ENCODE measurements around the gene GCC1. TPM values are rescaled to one million over a fixed set of nuclear protein-coding genes. Genes with fewer than 3 reads are reported as not detected.

Gene GCC1
- total RNA-seq: 10 to 100 TPM in 1 of 2 donors, 1 to 10 TPM in 1; 4.9 to 10.1 TPM

DNA sequence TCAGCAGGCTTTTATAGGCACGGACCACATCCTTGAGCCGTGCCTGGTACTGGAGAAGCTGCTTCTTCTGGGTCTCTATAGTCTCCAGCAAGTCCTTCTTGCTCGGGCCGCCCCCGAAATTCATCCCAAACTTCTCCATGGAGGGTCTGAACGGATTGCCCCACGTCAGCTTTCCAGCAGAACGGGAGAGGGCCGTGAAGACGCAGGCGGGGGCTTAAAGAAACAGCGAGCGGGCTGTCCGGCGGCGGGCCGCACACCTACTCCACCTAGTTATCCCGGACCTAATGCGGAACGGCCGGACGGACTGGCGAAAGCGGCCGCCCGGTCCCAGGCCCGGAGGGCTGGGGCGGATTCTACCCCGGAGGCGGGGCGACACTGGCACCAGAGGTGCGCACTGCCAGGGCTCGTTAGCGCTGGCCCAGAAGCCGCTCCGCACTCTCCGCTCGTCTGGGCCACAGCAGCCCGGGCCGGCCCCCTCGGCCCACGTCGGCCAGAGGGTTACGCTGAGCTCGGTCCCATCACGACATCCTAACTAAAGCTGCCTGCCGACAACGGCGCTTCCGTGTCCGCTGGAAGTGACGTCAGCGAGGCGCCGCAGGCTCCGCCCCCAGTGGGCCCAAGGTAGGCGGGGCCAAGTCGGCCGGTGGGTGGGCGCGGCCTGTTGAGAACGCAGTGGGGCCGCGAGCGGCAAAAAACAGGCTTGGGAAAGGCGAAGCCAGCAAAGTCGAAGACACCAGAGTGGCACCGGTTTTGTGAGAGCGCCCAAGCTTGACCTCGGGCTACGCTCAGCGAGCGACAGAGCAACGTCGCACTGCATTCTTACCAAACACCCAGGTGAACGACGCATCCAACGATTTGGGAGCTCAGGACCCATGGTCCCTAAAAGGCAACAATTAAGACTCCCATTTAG, at the start of gene GCC1:
TSS of gene GCC1 (minus strand) at position 553 of the 910 bp plus-strand sequence. CDS start at position 139, 414 bp downstream.
- no peaks in the 10 kb centered on the region for H3K27me3 ChIP-seq
- H3K9me3 ChIP-seq: no peaks in the 10 kb centered on the region
- H3K27ac ChIP-seq: peak within 1 kb of the TSS; percentile 83 to 87
- H3K36me3 ChIP-seq: peaks cover 22% of the 10 kb centered on the region
- H3K4me3 ChIP-seq: peak within 1 kb of the TSS; percentile 72 to 85
- peak; percentile 91 for DNase-seq (ENCODE audit: low spot score)
- H3K4me1 ChIP-seq: peaks cover 0 to 64% of the 10 kb centered on the region in 2 donors
- no peak for TF ChIP-seq CTCF (IDR thresholded peaks at IDR 0.05)

DNA sequence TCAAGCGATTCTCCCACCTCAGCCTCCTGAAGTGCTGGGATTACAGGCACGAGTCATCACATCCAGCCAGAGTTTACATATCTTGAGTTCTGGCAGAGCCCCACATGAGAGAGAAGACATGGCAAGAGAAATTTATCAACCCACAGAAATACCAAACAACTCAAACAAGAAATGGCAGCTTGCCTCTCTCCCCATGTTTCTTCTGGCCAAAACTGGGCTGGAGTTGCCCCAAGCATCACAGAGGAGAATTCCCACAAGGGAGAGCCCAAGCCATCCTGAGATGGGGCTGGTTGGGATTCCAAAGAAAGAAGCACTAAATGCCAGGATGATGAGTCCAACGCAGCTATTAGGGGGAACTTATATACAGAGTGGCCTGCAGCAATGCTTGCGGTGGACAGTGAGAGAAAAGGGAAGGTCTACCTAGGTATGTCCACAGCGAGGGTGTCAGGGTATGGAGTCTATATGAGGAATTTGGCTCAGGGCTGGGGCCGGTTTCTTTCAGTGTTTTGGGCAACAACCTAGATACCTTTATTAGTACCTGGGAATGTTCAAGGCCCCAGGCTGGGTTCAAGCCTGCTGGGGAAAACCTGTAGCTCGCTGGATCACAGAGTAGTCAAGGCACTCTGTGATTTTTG, 47.0 kb upstream of the GCC1 start:
- Histone ChIP-seq H3K27me3 (no peaks in the 10 kb centered on the region), H3K4me3 (no peak overlapping the region)
- no peak for DNase-seq (ENCODE audit: low spot score)

DNA sequence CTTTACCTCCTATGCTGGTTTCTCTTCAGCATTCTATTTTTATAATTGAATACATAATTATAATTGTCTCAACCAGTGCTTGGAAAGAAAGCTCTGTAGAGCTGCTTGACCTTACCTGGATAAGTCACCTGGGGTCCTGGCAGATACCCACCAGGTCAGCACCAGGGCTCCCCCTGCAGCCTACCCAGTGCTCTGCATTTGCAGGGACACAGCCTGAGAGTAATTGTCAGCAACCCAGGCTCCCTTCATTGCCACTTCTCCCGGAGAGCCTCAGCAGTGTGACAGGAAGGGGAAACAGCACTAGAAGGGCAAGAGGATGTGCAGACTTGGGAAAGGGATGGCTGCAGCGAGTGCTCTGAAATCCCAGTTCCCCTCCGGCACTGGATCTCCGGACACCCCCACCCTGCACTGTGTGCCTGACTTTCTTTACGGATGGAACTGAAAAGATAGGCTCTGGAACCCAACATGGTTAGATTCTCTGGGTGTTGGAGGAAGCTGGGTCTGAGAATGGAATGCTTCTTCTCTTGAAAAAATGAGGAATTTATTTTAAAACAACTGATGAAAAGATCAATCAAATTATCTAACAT, 44.0 kb upstream of the GCC1 start:
- H3K4me3 ChIP-seq: no peak overlapping the region
- no peak for DNase-seq (ENCODE audit: low spot score)

More for the DNA sequence above, 47.0 kb upstream of the GCC1 start:
- H3K9me3 ChIP-seq: no peaks in the 10 kb centered on the region
- no peaks in the 10 kb centered on the region for H3K4me1 ChIP-seq
- no peaks in the 10 kb centered on the region for H3K36me3 ChIP-seq
- TF ChIP-seq CTCF (IDR thresholded peaks at IDR 0.05): no peak
- H3K27ac ChIP-seq: no peak overlapping the region

GRCh38 chr7:127628445-127628844, 43.0 kb upstream of the GCC1 start:
- no peak for TF ChIP-seq CTCF (IDR thresholded peaks at IDR 0.05)
- no peaks in the 10 kb centered on the region for H3K36me3 ChIP-seq
- no peak overlapping the region for H3K27ac ChIP-seq
- no peak for DNase-seq (ENCODE audit: low spot score)
- H3K4me1 ChIP-seq: no peaks in the 10 kb centered on the region
- H3K27me3 ChIP-seq: no peaks in the 10 kb centered on the region
- no peak overlapping the region for H3K4me3 ChIP-seq
- H3K9me3 ChIP-seq: no peaks in the 10 kb centered on the region

More for the DNA sequence above, 44.0 kb upstream of the GCC1 start:
- Histone ChIP-seq H3K27ac (no peak overlapping the region), H3K4me1 (no peaks in the 10 kb centered on the region), H3K9me3 (no peaks in the 10 kb centered on the region), H3K27me3 (no peaks in the 10 kb centered on the region), H3K36me3 (no peaks in the 10 kb centered on the region)
- TF ChIP-seq CTCF (IDR thresholded peaks at IDR 0.05): peak in 1 of 2 donors; percentile 35

DNA sequence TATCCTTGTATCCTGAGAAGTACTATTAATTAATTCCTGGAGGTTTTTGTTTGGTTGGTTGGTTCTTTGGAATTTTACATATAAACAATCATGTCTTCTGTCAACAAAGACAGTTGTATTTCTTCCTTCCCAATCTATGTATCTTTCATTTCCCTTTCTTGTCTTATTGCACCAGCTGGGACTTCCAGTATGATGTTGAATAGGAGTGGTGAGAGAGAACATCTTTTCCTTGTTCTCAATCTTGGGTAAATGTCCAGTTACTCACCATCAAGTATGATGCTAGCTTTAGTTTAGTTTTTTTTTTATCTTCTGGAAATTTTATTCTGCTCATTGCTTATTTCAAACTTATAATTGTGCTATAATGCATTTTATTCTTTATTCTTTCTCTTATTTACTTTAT, 39.9 kb upstream of the GCC1 start:
- DNase-seq (ENCODE audit: low spot score): no peak
- TF ChIP-seq CTCF (IDR thresholded peaks at IDR 0.05): no peak
- no peaks in the 10 kb centered on the region for H3K27me3 ChIP-seq
- H3K27ac ChIP-seq: no peak overlapping the region
- no peaks in the 10 kb centered on the region for H3K4me1 ChIP-seq
- no peaks in the 10 kb centered on the region for H3K9me3 ChIP-seq
- H3K4me3 ChIP-seq: no peak overlapping the region
- H3K36me3 ChIP-seq: no peaks in the 10 kb centered on the region

Measured in right atrium auricular region (tissue), 2 donors.